Neural cell (in vitro differentiated cells): Measurements from ENCODE around the gene CHDH. TPM values are rescaled to one million over a fixed set of nuclear protein-coding genes. Genes with fewer than 3 reads are reported as not detected.

ENCODE experiments used
- H2AFZ ChIP-seq: fragments of 200-600, 300-800 bp; sonication (generic), shearing (Covaris generic); 2 replicates; pipeline ENCODE4 v1.6.0; 2014; ENCODE audit warnings: low read depth, mild to moderate bottlenecking, antibody characterized with exemption, low read length, moderate library complexity
- H3F3A ChIP-seq: fragments of 200-600 bp; shearing (Covaris generic); 2 replicates; pipeline ENCODE4 v1.6.1; 2016; ENCODE audit warnings: mild to moderate bottlenecking, moderate library complexity, mixed read lengths, antibody characterized with exemption, low read length; ENCODE audit not compliant: insufficient read depth, poor library complexity, severe bottlenecking
- H3K27ac ChIP-seq: fragments of 200-600, 300-800 bp; sonication (generic), shearing (Covaris generic); 2 replicates; pipeline ENCODE4 v1.5.1; 2014; ENCODE audit warnings: mild to moderate bottlenecking, low read length, moderate library complexity
- H3K27me3 ChIP-seq: fragments of 300-800, 200-600 bp; sonication (generic), shearing (Covaris generic); 2 replicates; pipeline ENCODE4 v1.6.0; 2014; ENCODE audit warnings: mild to moderate bottlenecking, low read depth, low read length, moderate library complexity; ENCODE audit not compliant: insufficient read depth
- H3K36me3 ChIP-seq: fragments of 300-800, 200-600 bp; sonication (generic), shearing (Covaris generic); 2 replicates; pipeline ENCODE4 v1.5.1; 2014; ENCODE audit warnings: mild to moderate bottlenecking, antibody characterized with exemption, low read length, moderate library complexity; ENCODE audit not compliant: insufficient read depth
- H3K4me2 ChIP-seq: fragments of 300-800, 200-600 bp; sonication (generic), shearing (Covaris generic); 2 replicates; pipeline ENCODE4 v1.6.0; 2014; ENCODE audit warnings: mild to moderate bottlenecking, low read length
- H3K4me3 ChIP-seq: fragments of 300-800, 200-600 bp; sonication (generic), shearing (Covaris generic); 2 replicates; pipeline ENCODE4 v1.5.1; 2014; ENCODE audit warnings: mild to moderate bottlenecking, low read length, moderate library complexity
- H3K79me2 ChIP-seq: fragments of 200-600 bp; shearing (Covaris generic); replicated peaks from 2 replicates; pipeline ENCODE4 v1.6.0; 2014; ENCODE audit warnings: mild to moderate bottlenecking, low read length, moderate library complexity; ENCODE audit not compliant: insufficient read depth
- H3K9ac ChIP-seq: fragments of 300-800, 200-600 bp; sonication (generic), shearing (Covaris generic); 2 replicates; pipeline ENCODE4 v1.6.1; 2016; ENCODE audit warnings: mild to moderate bottlenecking, low read length, mixed read lengths
- H3K9me2 ChIP-seq: fragments of 200-600 bp; shearing (Covaris generic); 2 replicates; pipeline ENCODE4 v1.6.1; 2016; ENCODE audit warnings: mild to moderate bottlenecking, low read length, mixed read lengths; ENCODE audit not compliant: insufficient read depth
- H3K9me3 ChIP-seq: fragments of 200-600, 300-800 bp; sonication (generic), shearing (Covaris generic); 2 replicates; pipeline ENCODE4 v1.6.1; 2016; ENCODE audit warnings: mild to moderate bottlenecking, mixed run types, low read length, moderate library complexity, mixed read lengths
- H4K20me1 ChIP-seq: fragments of 200-600 bp; shearing (Covaris generic); 2 replicates; pipeline ENCODE4 v1.6.1; 2016; ENCODE audit warnings: mild to moderate bottlenecking, mixed run types; ENCODE audit not compliant: insufficient read depth
- EP300 ChIP-seq: fragments of 450-650 bp; conservative IDR thresholded peaks from 2 replicates; pipeline ENCODE4 v1.6.1; 2014; ENCODE audit warnings: antibody characterized with exemption, mild to moderate bottlenecking, moderate library complexity; ENCODE audit not compliant: poor library complexity, severe bottlenecking
- EZH2 ChIP-seq: fragments of 200-600, 300-800 bp; shearing (Covaris generic), sonication (generic); IDR thresholded peaks from 2 replicates; pipeline ENCODE4 v1.6.1; 2014; ENCODE audit warnings: antibody characterized with exemption, low read length, borderline replicate concordance, mild to moderate bottlenecking; ENCODE audit not compliant: insufficient read depth, poor library complexity, severe bottlenecking
- MXI1 ChIP-seq: fragments of 450-650 bp; conservative IDR thresholded peaks from 2 replicates; pipeline ENCODE4 v1.6.1; 2014; ENCODE audit warnings: antibody characterized with exemption, mild to moderate bottlenecking; ENCODE audit not compliant: poor library complexity, severe bottlenecking
- POLR2AphosphoS5 ChIP-seq: IDR thresholded peaks from 2 replicates; pipeline ENCODE4 v1.6.1; 2012
- RAD21 ChIP-seq: fragments of 450-650 bp; conservative IDR thresholded peaks from 2 replicates; pipeline ENCODE4 v1.6.1; 2014; ENCODE audit warnings: antibody characterized with exemption, mild to moderate bottlenecking, moderate library complexity
- SMC3 ChIP-seq: fragments of 450-650 bp; conservative IDR thresholded peaks from 2 replicates; pipeline ENCODE4 v1.6.1; 2014; ENCODE audit warnings: antibody characterized with exemption, mild to moderate bottlenecking, moderate library complexity; ENCODE audit not compliant: poor library complexity
- TAF1 ChIP-seq: IDR thresholded peaks from 2 replicates; pipeline ENCODE4 v1.6.1; 2012; ENCODE audit warnings: low read depth
- polyA plus RNA-seq: library from polyadenylated mRNA; depleted of rRNA; stranded (reverse); fragments of >200 nt; gene quantifications from 2 replicates; pipeline ENCODE4 v1.2.3, GENCODE V29; 2014
- TF ChIP-seq, protein P1 (sequence below): fragments of 450-650 bp; IDR thresholded peaks from 2 replicates; pipeline ENCODE4 v1.5.1; 2014; ENCODE audit warnings: antibody characterized with exemption, mild to moderate bottlenecking, moderate library complexity; ENCODE audit not compliant: poor library complexity, severe bottlenecking
- TF ChIP-seq, protein P2 (sequence below): IDR thresholded peaks from 2 replicates; pipeline ENCODE4 v1.6.1; 2012; ENCODE audit warnings: borderline replicate concordance

CHDH gene
- polyA plus RNA-seq, 1 donor from 2014 or later = 0.17 TPM

DNA sequence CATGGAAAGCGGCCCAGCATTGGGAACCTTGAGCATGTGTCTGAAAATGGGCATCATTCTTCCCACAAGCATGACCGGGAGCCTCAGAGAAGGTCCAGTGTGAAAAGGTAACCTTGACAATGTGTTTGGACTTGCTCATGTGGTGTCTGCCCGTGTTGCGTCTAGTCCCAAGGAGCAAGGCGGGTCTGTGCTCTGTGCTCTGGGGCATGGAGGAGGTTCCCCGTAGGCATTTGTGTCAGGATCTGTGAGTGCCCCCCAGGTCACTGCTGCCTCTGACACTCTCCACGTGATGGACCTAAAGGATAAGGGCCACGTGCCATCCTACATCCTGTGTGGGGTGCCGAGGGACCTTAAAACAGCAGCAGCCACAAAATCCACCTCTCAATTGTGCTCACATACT, 44.9 kb downstream of the CHDH start:
- Histone ChIP-seq H3K9me3 (no peaks in the 10 kb centered on the region), H3K27me3 (no peaks in the 10 kb centered on the region), H3K36me3 (no peaks in the 10 kb centered on the region), H3F3A (no peaks in the 10 kb centered on the region), H4K20me1 (no peaks in the 10 kb centered on the region), H3K79me2 (no peaks in the 10 kb centered on the region), H3K9ac (no peak overlapping the region), H3K9me2 (no peaks in the 10 kb centered on the region), H2AFZ (no peak overlapping the region), H3K4me2 (no peak overlapping the region), H3K27ac (no peak overlapping the region), H3K4me3 (no peak overlapping the region)
- TF ChIP-seq TAF1 (no peak), EZH2 (no peak), EP300 (no peak), RAD21 (no peak), POLR2AphosphoS5 (no peak), MXI1 (no peak), SMC3 (no peak)
- TF ChIP-seq, protein P1, sequence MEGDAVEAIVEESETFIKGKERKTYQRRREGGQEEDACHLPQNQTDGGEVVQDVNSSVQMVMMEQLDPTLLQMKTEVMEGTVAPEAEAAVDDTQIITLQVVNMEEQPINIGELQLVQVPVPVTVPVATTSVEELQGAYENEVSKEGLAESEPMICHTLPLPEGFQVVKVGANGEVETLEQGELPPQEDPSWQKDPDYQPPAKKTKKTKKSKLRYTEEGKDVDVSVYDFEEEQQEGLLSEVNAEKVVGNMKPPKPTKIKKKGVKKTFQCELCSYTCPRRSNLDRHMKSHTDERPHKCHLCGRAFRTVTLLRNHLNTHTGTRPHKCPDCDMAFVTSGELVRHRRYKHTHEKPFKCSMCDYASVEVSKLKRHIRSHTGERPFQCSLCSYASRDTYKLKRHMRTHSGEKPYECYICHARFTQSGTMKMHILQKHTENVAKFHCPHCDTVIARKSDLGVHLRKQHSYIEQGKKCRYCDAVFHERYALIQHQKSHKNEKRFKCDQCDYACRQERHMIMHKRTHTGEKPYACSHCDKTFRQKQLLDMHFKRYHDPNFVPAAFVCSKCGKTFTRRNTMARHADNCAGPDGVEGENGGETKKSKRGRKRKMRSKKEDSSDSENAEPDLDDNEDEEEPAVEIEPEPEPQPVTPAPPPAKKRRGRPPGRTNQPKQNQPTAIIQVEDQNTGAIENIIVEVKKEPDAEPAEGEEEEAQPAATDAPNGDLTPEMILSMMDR = no peak

DNA sequence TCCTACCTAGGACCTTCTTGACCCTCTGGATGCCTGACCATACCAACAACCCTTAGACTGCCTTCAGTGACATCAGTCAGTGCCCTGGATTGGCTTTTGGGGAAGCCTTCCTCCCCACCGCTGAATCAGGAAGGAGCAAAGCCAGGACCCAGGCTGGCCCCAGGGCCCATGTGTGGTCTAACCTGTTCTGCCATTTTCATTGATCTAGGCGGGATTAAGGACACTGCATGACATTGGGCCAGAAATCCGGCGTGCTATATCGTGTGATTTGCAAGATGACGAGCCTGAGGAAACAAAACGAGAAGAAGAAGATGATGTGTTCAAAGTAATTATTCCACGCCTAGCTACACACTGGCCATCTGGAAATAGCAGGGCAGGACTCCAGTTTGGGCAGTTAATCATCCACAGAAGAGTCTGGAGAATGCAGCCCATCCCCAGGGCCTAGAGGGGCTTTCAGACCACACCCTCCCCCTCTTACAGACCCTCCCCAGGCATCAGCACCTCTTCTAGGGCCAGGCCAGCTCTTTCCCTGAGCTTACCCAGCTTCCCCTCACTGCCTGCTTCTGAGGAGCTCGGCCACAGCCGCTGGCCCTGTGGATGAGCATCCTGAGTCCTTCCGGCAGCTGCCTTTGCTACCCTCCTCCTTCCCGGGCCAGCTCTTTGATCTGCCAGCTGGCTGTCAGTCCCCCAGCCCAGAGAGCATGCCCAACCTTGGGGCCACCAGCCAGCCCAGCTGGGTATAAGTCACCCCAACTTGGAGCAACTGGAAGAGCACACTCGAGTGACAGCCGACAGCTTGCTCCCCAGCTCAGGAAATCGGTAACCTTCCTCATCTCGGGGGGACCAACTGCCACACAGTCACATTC, 45.9 kb downstream of the CHDH start:
- Histone ChIP-seq H3K4me2 (no peak overlapping the region), H3K9ac (no peak overlapping the region), H3F3A (no peaks in the 10 kb centered on the region), H3K79me2 (no peaks in the 10 kb centered on the region), H2AFZ (no peak overlapping the region), H3K9me2 (no peaks in the 10 kb centered on the region), H3K27ac (no peak overlapping the region), H3K9me3 (no peaks in the 10 kb centered on the region), H3K4me3 (no peak overlapping the region), H3K27me3 (no peaks in the 10 kb centered on the region), H3K36me3 (no peaks in the 10 kb centered on the region), H4K20me1 (no peaks in the 10 kb centered on the region)
- TF ChIP-seq SMC3 = no peak
- TF ChIP-seq, protein P2, sequence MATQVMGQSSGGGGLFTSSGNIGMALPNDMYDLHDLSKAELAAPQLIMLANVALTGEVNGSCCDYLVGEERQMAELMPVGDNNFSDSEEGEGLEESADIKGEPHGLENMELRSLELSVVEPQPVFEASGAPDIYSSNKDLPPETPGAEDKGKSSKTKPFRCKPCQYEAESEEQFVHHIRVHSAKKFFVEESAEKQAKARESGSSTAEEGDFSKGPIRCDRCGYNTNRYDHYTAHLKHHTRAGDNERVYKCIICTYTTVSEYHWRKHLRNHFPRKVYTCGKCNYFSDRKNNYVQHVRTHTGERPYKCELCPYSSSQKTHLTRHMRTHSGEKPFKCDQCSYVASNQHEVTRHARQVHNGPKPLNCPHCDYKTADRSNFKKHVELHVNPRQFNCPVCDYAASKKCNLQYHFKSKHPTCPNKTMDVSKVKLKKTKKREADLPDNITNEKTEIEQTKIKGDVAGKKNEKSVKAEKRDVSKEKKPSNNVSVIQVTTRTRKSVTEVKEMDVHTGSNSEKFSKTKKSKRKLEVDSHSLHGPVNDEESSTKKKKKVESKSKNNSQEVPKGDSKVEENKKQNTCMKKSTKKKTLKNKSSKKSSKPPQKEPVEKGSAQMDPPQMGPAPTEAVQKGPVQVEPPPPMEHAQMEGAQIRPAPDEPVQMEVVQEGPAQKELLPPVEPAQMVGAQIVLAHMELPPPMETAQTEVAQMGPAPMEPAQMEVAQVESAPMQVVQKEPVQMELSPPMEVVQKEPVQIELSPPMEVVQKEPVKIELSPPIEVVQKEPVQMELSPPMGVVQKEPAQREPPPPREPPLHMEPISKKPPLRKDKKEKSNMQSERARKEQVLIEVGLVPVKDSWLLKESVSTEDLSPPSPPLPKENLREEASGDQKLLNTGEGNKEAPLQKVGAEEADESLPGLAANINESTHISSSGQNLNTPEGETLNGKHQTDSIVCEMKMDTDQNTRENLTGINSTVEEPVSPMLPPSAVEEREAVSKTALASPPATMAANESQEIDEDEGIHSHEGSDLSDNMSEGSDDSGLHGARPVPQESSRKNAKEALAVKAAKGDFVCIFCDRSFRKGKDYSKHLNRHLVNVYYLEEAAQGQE = no peak
- TF ChIP-seq, protein P1 = no peak
- TF ChIP-seq EP300 = no peak
- TF ChIP-seq EZH2 = no peak
- no peak for TF ChIP-seq POLR2AphosphoS5
- TF ChIP-seq TAF1 = no peak
- no peak for TF ChIP-seq MXI1
- TF ChIP-seq RAD21 = no peak
